ENCODE results near the gene PIGL.

Gene PIGL

GRCh38 chr17:16352667-16353316 lies 135.8 kb downstream of the PIGL start:
- DNase-seq (ENCODE audit: low read depth in 2 of 2), result peak; percentile 23

GRCh38 chr17:16353317-16354174 lies 136.5 kb downstream of the PIGL start, which contains the start of gene CENPV:
TSS of gene CENPV (minus strand) at chr17:16353469. CDS start at chr17:16353436, 33 bp downstream.
- DNase-seq (ENCODE audit: low read depth in 2 of 2), result peak; percentile 43 to 44

- DNase-seq (ENCODE audit: low read depth in 2 of 2), result no peak
Measured at GRCh38 chr17:16354585-16354984, 137.6 kb downstream of the PIGL start.

- no peak for DNase-seq (ENCODE audit: low read depth in 2 of 2)
Measured at GRCh38 chr17:16358394-16358793, 141.4 kb downstream of the PIGL start.

- no peak for DNase-seq (ENCODE audit: low read depth in 2 of 2)
Measured at GRCh38 chr17:16361874-16362273, 144.9 kb downstream of the PIGL start.

- peak; percentile 73 to 74 for DNase-seq (ENCODE audit: low read depth in 2 of 2)
Measured at GRCh38 chr17:16363749-16364536, 146.9 kb downstream of the PIGL start.

GRCh38 chr17:16364625-16365024 lies 147.6 kb downstream of the PIGL start:
- DNase-seq (ENCODE audit: low read depth in 2 of 2), result no peak

- no peak for DNase-seq (ENCODE audit: low read depth in 2 of 2)
Measured at GRCh38 chr17:16371742-16372141, 154.7 kb downstream of the PIGL start.

GRCh38 chr17:16374146-16374938 lies 157.3 kb downstream of the PIGL start:
- DNase-seq (ENCODE audit: low read depth in 2 of 2), result no peak

Measured in stimulated activated CD4-positive, alpha-beta T cell treated with anti-CD3 and anti-CD28 coated beads, Interleukin-4, amount 100 ng/mL, for 48 hours (primary cell).